HG03442 (cell line): ENCODE measurements around the gene ACOT7.
"Not testable (repeated sequence)": the region's sequence is repeated elsewhere in the genome, so short reads cannot be mapped to it uniquely, and the experiment has no call there.

ENCODE experiments used
- ATAC-seq: cut with Tn5 transposase; IDR thresholded peaks from one replicate; pipeline ENCODE4 v1.9.1; 2021; ENCODE audit warnings: mild to moderate bottlenecking, moderate library complexity; ENCODE audit not compliant: unreplicated experiment

ACOT7 gene

GRCh38 chr1:6401673-6402072 lies 8.1 kb upstream of the ACOT7 start:
- ATAC-seq, result no peak

- no peak for ATAC-seq
Measured at GRCh38 chr1:6399294-6399693, 5.7 kb upstream of the ACOT7 start.

GRCh38 chr1:6397844-6398441 lies 4.4 kb upstream of the ACOT7 start:
- no peak for ATAC-seq

DNA sequence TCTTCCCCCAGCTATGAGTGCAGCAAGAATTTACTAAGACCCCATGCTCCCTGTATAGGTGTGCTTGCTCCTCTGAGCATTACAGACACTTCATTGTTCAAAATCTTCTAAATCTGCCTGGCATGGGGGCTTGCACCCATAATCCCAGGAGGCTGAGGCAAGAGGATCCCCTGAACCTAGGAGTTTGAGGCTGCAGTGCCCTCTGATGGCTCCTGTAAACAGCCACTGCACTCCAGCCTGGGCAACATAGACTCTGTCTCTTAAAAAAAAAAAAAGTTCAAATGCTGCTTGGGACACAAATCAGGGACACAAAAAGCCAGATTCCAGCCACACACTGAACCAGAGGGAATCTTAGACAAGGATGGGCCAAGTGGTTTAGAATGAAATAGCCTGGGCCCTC lies 3.4 kb upstream of the ACOT7 start:
- ATAC-seq, result no peak

DNA sequence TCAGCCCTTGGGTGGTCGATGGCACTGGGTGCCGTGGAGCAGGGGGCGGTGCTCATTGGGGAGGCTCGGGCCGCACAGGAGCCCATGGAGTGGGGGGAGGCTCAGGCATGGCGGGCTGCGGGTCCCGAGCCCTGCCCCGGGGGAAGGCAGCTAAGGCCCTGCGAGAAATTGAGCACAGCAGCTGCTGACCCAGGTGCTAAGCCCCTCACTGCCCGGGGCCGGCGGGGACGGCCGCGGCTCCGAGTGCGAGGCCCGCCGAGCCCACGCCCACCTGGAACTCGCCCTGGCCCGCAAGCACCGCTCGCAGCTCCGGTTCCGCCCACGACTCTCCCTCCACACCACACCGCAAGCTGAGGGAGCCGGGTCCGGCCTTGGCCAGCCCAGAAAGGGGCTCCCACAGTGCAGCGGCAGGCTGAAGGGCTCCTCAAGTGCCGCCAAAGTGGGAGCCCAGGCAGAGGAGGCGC lies 2.2 kb upstream of the ACOT7 start:
- not testable (repeated sequence) for ATAC-seq

DNA sequence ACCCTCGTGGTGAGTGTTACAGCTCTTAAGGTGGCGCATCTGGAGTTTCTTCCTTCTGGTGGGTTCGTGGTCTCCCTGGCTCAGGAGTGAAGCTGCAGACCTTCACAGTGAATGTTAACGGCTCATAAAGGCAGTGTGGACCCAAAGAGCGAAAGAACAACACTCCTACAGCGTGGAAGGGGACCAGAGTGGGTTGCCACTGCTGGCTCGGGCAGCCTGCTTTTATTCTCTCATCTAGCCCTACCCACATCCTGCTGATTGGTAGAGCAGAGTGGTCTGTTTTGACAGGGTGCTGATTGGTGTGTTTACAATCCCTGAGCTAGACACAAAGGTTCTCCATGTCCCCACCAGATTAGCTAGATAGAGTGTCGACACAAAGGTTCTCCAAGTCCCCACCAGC lies 1.6 kb upstream of the ACOT7 start:
- ATAC-seq, result not testable (repeated sequence)

DNA sequence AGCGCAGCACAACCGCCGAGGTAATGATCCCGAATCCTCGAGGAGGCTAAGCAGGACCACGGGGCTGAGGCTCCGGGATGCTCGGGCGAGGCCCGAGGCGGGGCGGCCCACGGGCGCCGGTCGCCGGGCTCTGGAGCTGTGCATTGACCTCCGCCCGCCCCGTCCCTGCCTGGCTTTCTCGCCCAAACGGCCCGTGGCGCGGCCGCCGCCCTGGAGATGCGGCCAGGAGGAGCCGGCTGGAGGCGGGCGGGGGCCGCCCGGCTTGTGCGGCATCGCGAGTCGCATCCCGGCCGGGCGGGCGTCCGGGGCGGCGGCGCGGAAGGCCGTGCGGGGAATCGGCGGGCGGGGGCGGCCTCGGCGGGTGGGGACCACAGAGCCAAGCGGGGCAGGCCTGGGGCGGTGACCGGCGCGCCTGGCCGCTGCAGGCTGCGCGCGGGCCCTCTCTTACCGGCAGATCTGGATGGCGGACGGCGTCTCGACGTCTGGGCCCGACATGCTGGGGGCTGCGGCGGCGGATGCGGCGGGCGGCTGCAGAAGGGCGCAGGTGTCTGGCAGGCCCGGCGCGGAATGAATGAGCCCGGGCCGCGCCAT lies 663 bp downstream of the ACOT7 start:
- ATAC-seq, result peak; percentile 16

DNA sequence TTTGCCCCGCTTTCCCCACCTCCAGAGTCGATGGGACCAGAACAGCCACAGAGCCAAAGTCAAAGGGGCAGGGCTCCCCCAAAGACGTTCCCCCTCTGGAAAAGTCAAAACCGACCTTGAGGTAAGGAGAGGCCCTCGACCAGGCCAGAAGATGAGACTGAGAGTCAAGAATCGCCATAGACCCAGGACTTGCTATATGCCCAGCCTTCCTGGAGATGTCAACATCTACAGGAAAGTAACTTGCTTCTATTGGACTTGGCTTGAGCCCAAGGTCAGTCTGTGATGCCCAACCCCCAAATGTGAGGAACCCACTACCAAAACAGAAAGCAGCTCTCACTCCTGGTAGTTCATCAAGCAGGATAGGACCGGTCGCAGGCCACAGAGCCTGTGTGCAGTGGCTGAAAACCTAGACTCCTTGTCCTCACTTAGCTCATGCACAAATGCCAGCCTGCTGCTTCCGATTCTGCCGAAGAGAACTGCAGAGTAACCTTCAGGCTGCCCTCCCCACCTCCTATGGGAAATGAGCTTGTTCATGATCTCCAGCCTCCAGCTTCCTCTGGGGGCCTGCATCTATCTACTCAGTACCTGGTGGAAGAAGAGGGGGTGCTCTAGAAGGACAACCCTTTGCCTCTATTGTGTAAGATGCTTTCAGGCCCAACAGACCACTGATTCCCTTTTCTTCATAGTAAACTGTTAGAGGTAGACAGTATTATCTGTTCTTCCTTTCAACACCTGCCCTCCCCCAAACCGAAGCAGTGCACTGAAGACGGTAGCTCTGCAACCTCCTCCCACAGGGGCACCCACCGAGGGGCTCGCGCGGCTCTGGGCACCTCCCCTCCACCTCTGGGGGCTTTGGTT lies 1.4 kb downstream of the ACOT7 start:
- no peak for ATAC-seq

DNA sequence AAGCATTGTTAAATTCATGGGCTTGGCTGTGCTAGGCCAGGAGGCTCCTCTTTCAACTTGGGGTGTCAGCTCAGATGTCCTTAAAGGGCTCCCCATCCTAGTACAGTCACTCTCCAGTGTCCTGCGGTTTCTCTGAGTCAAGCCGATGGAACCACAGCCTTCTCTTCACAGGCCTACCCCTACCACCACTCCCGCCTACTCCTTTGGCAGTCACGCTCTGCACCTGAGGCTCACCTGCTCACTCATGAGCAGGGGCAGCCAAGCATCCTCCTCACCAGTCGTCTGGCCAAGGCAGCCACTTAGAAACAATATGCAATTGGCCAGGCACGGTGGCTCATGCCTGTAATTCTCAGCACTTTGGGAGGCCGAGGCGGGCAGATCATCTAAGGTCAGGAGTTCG lies 3.6 kb downstream of the ACOT7 start:
- ATAC-seq, result no peak

- no peak for ATAC-seq
Measured at GRCh38 chr1:6386371-6386949, 7.1 kb downstream of the ACOT7 start.

DNA sequence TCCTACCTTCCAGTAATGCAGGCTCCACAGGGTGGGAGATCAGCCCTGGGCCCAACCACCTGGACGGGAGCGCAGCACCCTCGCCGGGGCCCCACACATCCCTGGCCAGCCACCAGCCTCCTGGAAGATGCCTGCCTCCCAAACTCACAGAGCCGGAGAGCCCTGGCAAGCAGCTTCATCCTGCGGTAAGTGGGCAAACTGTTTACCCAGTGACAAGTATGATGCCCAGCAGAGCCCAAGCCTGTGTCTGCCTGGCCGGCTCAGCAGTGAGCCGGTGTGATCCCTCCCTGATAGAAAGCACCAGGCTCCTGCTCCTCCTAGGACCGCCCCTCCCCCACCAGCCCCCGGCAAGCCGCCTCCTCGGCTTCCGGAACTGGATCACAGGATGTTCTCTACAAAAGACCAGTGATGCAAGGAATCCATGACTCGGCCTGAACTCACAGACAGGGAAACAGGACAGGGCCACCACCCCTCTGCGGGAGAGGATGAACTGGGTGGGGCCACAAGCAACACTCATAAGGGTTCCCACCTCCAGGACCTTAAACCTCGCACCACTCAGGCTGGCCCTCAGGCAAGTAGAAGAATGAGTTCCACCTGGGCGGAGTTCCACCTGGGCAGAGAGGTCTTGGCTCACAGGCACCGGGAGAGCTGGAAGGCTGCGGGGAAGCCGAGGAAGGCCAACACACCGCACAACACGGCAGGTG lies 7.9 kb downstream of the ACOT7 start:
- no peak for ATAC-seq

- no peak for ATAC-seq
Measured at GRCh38 chr1:6384962-6385361, 8.6 kb downstream of the ACOT7 start.

- ATAC-seq, result no peak
Measured at GRCh38 chr1:6384135-6384534, 9.4 kb downstream of the ACOT7 start.

DNA sequence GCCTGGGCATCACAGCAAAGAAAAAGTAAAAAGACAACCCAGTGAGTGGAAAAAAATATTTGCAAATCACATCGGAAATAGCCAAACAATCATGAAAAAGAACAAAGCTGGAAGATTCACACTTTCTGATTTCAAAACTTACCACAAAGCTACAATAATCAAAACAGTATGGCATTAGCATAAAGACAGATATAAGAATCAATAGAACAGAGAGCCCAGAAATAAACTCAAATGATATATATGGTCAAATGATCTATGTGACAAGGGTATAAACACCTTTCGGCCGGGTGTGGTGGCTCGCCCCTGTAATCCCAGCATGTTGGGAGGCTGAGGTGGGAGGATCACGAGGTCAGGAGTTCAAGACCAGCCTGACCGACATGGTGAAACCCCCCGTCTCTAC lies 13.5 kb downstream of the ACOT7 start:
- no peak for ATAC-seq

- ATAC-seq, result no peak
Measured at GRCh38 chr1:6378096-6378746, 15.3 kb downstream of the ACOT7 start.

GRCh38 chr1:6373961-6374720 lies 19.4 kb downstream of the ACOT7 start:
- ATAC-seq, result no peak

GRCh38 chr1:6372236-6372635 lies 21.3 kb downstream of the ACOT7 start:
- not testable (repeated sequence) for ATAC-seq

GRCh38 chr1:6370006-6370405 lies 23.6 kb downstream of the ACOT7 start:
- no peak for ATAC-seq

DNA sequence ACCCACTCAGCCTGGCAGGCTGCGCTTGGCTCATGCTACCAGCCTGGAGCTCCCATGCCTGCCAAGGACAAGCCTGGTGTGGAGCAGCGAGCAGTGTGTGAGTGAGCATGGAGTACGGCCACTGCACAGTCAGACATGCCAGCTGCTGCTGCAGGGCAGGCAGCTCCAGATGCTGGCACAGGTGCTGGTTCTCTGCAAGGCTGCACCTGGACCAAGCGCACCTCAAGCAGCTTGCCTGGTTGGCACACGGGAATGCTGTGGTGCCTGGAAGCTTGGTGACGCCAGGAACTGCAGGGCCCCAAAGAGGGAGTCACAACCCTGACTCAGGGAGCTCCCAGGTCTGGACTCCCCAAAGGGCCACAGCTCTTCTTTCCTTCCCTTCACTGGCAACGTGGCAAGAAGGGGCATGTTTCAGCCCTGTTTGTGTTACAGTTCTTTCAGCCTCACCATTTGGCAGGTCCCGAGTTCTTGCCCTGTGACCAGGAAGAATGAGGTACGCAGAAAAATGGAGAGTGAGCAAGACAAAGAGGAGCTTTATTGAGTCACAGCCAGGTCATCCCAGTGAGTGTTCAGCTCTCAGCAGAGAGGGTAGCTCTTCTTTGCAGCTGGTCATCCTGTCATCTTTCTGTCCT lies 26.1 kb downstream of the ACOT7 start:
- no peak for ATAC-seq
